NCI-H82 treated with DMSO at 0.1 percent for 48 hours (cell line): ENCODE measurements around the gene HIBCH.
"Not testable (repeated sequence)": the region's sequence is repeated elsewhere in the genome, so short reads cannot be mapped to it uniquely, and the experiment has no call there.

Source experiments
- DNase-seq: peaks from one replicate; lab custom pipeline; 2025; ENCODE audit not compliant: unreplicated experiment; lab: John Stamatoyannopoulos, UW

Gene HIBCH

GRCh38 chr2:190162851-190163250, 156.8 kb downstream of the HIBCH start:
- DNase-seq = no peak

GRCh38 chr2:190159453-190159852, 160.2 kb downstream of the HIBCH start:
- no peak for DNase-seq

GRCh38 chr2:190158798-190159434, 160.7 kb downstream of the HIBCH start:
- no peak for DNase-seq

GRCh38 chr2:190157613-190158528, 161.8 kb downstream of the HIBCH start:
- not testable (repeated sequence) for DNase-seq

GRCh38 chr2:190156530-190157212, 163.0 kb downstream of the HIBCH start:
- DNase-seq = no peak
